Effector memory CD4-positive, alpha-beta T cell (primary cell): Measurements from ENCODE around the gene CDH4.

Experiments used
- DNase-seq, 3 donors: peaks; one replicate each; pipeline ENCODE4 v3.0.0-alpha.2; 2020
- H3K27ac ChIP-seq: 2 replicates; pipeline ENCODE4 v1.7.0; 2013; ENCODE audit warnings: mild to moderate bottlenecking, low read length, moderate library complexity; ENCODE audit not compliant: insufficient read depth, poor library complexity, severe bottlenecking
- H3K27me3 ChIP-seq: replicated peaks from 2 replicates; pipeline ENCODE4 v1.7.0; 2013; ENCODE audit warnings: mild to moderate bottlenecking, low read length; ENCODE audit not compliant: insufficient read depth, control insufficient read depth, poor library complexity, severe bottlenecking
- H3K36me3 ChIP-seq: 2 replicates; pipeline ENCODE4 v1.7.0; 2013; ENCODE audit warnings: mild to moderate bottlenecking, low read length, moderate library complexity; ENCODE audit not compliant: control insufficient read depth, insufficient read depth
- H3K4me1 ChIP-seq: 2 replicates; pipeline ENCODE4 v1.7.0; 2013; ENCODE audit warnings: low read length, mild to moderate bottlenecking; ENCODE audit not compliant: control insufficient read depth, insufficient read depth, poor library complexity, severe bottlenecking
- H3K4me3 ChIP-seq: 2 replicates; pipeline ENCODE4 v1.7.0; 2013; ENCODE audit warnings: low read length, low read depth, mild to moderate bottlenecking; ENCODE audit not compliant: insufficient read depth, poor library complexity, severe bottlenecking
- H3K9me3 ChIP-seq: 2 replicates; pipeline ENCODE4 v1.7.0; 2013; ENCODE audit warnings: mild to moderate bottlenecking, low read length, moderate library complexity; ENCODE audit not compliant: control insufficient read depth

Gene CDH4

GRCh38 chr20:61613917-61614705, 362.1 kb downstream of the CDH4 start:
- Histone ChIP-seq H3K36me3 (no peaks in the 10 kb centered on the region), H3K4me3 (no peak overlapping the region), H3K27ac (no peak overlapping the region), H3K9me3 (no peaks in the 10 kb centered on the region), H3K27me3 (no peaks in the 10 kb centered on the region), H3K4me1 (no peaks in the 10 kb centered on the region)
- DNase-seq, result no peak

- H3K27ac ChIP-seq, result no peak overlapping the region
- no peaks in the 10 kb centered on the region for H3K27me3 ChIP-seq
- H3K4me3 ChIP-seq, result no peak overlapping the region
- no peaks in the 10 kb centered on the region for H3K36me3 ChIP-seq
- no peaks in the 10 kb centered on the region for H3K9me3 ChIP-seq
- DNase-seq, result no peak
- H3K4me1 ChIP-seq, result no peaks in the 10 kb centered on the region
These were observed 362.6 kb downstream of the CDH4 start for GRCh38 chr20:61614706-61615100.

- H3K4me3 ChIP-seq, result no peak overlapping the region
- no peaks in the 10 kb centered on the region for H3K9me3 ChIP-seq
- H3K27ac ChIP-seq, result no peak overlapping the region
- no peaks in the 10 kb centered on the region for H3K36me3 ChIP-seq
- H3K27me3 ChIP-seq, result no peaks in the 10 kb centered on the region
- no peaks in the 10 kb centered on the region for H3K4me1 ChIP-seq
- no peak for DNase-seq
These were observed 363.7 kb downstream of the CDH4 start for GRCh38 chr20:61615806-61616205.

GRCh38 chr20:61619751-61620150, 367.7 kb downstream of the CDH4 start:
- no peaks in the 10 kb centered on the region for H3K36me3 ChIP-seq
- no peaks in the 10 kb centered on the region for H3K4me1 ChIP-seq
- H3K27ac ChIP-seq, result no peak overlapping the region
- H3K9me3 ChIP-seq, result no peaks in the 10 kb centered on the region
- DNase-seq, result no peak
- no peaks in the 10 kb centered on the region for H3K27me3 ChIP-seq
- no peak overlapping the region for H3K4me3 ChIP-seq

- Histone ChIP-seq H3K27ac (no peak overlapping the region), H3K36me3 (no peaks in the 10 kb centered on the region), H3K27me3 (no peaks in the 10 kb centered on the region), H3K4me1 (no peaks in the 10 kb centered on the region), H3K9me3 (no peaks in the 10 kb centered on the region), H3K4me3 (no peak overlapping the region)
- DNase-seq, result no peak
These were observed 368.1 kb downstream of the CDH4 start for GRCh38 chr20:61620174-61620573.

- Histone ChIP-seq H3K36me3 (no peaks in the 10 kb centered on the region), H3K27ac (no peak overlapping the region), H3K4me1 (no peaks in the 10 kb centered on the region), H3K27me3 (no peaks in the 10 kb centered on the region), H3K9me3 (no peaks in the 10 kb centered on the region), H3K4me3 (no peak overlapping the region)
- DNase-seq, result no peak
These were observed 369.1 kb downstream of the CDH4 start for GRCh38 chr20:61621035-61621730.

DNA sequence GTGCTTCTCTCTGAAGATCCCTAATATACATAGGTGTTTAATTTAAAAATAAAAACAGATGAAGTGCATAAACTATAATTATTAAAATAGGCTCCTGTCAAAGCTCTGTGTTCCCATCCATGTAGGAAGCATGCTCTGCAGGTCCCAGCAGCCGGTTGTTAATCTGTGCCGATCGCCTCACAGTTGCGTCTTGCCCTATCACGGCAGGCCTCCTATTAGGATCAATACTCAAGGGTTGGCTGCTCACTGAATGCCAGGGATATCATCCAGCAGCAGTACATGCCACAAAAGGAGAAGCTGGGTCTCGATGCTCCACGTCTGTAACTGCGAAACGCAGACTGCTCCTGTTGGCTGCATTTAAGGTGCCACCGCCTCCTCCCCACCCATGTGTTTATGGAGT, 369.8 kb downstream of the CDH4 start:
- no peak for DNase-seq
- no peaks in the 10 kb centered on the region for H3K4me1 ChIP-seq
- no peaks in the 10 kb centered on the region for H3K36me3 ChIP-seq
- H3K27ac ChIP-seq, result no peak overlapping the region
- no peak overlapping the region for H3K4me3 ChIP-seq
- H3K9me3 ChIP-seq, result no peaks in the 10 kb centered on the region
- H3K27me3 ChIP-seq, result no peaks in the 10 kb centered on the region

GRCh38 chr20:61623451-61623850, 371.4 kb downstream of the CDH4 start:
- Histone ChIP-seq H3K36me3 (no peaks in the 10 kb centered on the region), H3K9me3 (no peaks in the 10 kb centered on the region), H3K4me1 (no peaks in the 10 kb centered on the region), H3K27me3 (no peaks in the 10 kb centered on the region), H3K27ac (no peak overlapping the region), H3K4me3 (no peak overlapping the region)
- no peak for DNase-seq

- Histone ChIP-seq H3K4me1 (no peaks in the 10 kb centered on the region), H3K4me3 (no peak overlapping the region), H3K9me3 (no peaks in the 10 kb centered on the region), H3K27ac (no peak overlapping the region), H3K36me3 (no peaks in the 10 kb centered on the region), H3K27me3 (no peaks in the 10 kb centered on the region)
- DNase-seq, result no peak
These were observed 373.2 kb downstream of the CDH4 start for GRCh38 chr20:61625246-61625645.

DNA sequence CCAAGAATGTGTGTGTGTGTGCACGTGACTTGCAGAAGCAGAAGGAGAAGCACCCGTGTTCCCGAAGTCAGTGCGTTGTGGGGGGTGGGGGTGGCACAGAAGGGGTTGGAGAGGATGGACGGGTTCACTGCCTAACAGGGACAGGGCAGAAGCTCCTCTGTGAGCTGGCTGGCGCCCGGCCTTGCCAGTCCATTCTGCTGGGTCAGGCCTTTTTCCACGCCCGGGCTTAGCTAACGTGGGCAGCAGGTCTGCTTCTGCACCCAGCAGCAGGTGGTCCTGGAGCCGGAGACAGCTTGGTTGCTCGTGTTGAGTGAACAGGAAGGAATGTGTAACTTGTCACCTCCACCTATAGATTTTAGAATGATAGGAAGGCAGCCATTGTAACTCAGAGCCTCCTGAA, 374.4 kb downstream of the CDH4 start:
- no peaks in the 10 kb centered on the region for H3K36me3 ChIP-seq
- no peaks in the 10 kb centered on the region for H3K4me1 ChIP-seq
- H3K27me3 ChIP-seq, result no peaks in the 10 kb centered on the region
- H3K27ac ChIP-seq, result no peak overlapping the region
- H3K4me3 ChIP-seq, result no peak overlapping the region
- H3K9me3 ChIP-seq, result no peaks in the 10 kb centered on the region
- DNase-seq, result no peak
